NCI-H2107 treated with DMSO at 0.1 percent for 48 hours (cell line): ENCODE data around the gene ILRUN.
"Not testable (repeated sequence)": the region's sequence is repeated elsewhere in the genome, so short reads cannot be mapped to it uniquely, and the experiment has no call there.

Source experiments
- DNase-seq: peaks from one replicate; lab custom pipeline; 2025; ENCODE audit not compliant: unreplicated experiment; lab: John Stamatoyannopoulos, UW

The ILRUN gene

DNA sequence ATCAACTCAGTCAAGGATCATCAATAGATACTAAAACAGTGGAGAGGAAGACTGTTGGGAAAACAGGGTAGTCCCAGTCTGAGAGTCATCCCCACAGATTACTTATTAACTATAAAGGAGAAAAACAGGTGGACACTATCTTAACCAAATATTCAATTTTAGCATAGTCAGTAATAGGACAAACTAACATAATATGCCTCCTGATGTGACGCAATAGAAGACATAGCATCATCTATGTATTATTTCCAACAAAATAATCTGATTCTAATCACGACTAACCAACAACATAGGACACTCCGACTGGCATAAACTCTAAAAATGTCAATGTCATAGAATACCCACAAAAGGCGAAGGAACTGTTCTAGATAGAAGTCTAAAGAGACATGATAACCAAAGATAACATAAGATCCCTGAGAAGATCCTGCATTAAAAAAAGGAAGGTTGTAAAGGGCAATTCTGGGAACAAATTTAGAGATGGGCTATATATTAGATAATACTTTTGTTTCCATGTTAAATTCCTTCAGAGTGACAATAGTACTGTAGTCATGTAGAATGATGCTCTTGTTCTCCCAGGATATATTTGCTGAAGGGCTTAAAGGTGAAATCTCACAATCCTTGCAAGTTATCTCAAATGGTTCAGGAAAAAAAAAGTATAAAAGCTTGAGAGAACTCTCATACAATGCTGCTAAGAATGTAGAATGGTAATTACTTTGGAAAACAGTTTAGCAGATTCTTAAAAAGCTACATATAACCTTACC lies 28.9 kb downstream of the ILRUN start:
- no peak for DNase-seq

DNA sequence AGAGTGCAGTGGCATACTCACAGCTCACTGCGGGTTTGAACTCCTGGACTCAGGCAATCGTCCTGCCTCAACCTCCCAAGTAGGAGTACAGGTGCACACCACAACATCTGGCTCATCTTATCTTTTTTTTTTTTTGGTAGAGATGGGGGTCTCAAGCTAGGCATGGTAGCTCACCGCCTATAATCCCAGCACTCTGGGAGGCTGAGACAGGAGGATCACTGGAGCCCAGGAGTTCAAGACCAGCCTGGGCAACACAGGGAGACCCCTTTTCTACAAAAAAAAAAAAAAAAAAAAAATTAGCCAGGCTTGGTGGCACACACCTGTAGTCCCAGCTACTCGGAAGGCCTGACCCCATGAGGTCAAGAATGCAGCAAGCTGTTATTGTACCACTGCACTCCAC lies 31.5 kb downstream of the ILRUN start:
- no peak for DNase-seq

DNA sequence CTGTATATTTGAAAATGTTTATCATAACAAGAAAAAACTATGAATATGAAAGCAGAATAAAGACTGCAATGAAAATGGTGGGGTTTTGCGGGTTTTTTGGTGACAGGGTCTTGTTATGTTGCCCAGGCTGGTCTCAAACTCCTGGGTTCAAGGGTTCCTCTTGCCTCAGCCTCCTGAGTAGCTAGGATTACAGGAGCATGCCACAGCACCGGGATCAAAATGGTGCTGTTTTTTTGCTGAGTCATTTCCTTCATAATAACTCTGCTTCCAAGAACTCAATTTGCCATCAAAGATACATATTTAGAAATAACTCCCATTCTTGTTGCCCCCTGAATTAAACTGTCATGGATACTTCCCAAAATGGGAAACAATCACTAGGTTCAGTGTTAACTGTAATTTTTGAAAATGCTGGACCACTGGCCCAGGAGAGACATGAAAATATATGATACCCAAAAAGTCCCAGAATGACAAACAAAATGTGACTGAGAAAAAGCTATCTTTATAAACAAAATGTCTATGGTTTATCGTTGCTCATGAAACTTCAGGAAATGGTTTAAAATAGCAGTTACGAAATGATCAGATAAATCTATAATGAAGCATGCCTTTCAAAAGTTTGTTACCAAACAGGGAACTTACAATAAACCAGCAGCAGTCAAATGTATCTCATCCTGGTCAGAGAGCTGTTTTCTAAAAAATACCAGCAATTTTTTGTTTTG lies 32.2 kb downstream of the ILRUN start:
- DNase-seq = no peak

- DNase-seq = no peak
Observed at GRCh38 chr6:34663831-34664255, 32.7 kb downstream of the ILRUN start.

GRCh38 chr6:34663371-34663770 lies 33.2 kb downstream of the ILRUN start:
- no peak for DNase-seq

- no peak for DNase-seq
Observed at GRCh38 chr6:34661357-34661756, 35.2 kb downstream of the ILRUN start.

DNA sequence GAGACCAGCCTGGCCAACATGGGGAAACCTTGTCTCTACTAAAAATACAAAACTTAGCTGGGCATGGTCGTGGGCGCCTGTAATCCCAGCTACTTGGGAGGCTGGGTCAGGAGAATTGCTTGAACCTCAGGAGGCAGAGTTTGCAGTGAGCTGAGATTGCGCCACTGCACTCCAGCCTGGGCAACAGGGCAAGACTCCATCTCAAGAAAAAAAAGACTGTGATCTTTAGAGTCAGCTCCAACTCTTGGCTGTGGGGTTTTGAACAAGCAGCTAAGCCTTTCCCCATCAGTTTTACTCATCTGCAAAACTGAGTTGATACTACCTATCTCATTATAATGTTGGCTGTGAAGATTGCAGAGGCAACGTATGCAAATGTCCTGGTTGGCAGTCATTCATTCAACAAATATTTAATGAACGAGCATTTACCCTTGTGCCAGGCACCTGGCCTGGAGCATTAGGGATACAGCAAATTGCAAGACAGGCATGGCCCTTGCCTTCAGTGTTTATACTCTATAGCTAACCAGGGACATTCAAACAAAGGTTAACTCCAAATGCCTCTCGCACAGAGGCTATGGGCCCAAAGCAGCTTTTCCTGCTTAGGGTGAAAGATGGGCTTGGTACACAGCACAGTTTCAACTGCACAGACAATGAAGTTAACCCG lies 37.8 kb downstream of the ILRUN start:
- no peak for DNase-seq

- DNase-seq = not testable (repeated sequence)
Observed at GRCh38 chr6:34657979-34658480, 38.5 kb downstream of the ILRUN start.

DNA sequence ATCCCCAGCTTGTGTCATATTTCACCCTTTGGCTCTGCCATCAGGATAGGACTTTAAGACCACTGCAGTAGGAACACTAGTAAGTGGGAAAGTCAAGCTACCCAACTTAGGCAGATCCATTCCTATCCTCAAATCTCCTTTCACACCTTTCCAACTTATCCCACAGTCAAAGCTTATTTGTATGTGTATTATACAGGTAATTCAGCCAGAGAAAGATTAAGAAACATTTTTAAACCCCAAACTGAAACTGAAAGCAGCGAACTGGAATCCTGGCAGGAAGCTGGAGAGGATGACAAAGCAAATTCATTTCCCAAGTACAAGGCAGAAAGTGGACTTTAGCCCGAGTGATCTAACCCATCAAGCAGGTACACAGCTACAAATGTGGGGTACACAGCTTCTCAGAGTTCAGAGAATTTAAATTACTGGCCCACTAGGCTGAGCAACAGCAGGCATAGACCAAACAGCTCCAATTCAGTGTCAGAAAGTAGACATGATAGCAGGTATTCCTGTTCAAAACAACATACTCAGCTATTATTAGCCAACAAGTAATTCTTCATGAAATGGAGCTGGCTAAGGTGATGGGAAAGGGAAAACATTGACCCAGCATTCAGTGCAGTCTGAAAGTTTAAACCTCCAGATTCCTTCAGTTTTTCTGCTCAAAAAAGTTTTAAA lies 39.1 kb downstream of the ILRUN start:
- DNase-seq = peak; percentile 67

DNA sequence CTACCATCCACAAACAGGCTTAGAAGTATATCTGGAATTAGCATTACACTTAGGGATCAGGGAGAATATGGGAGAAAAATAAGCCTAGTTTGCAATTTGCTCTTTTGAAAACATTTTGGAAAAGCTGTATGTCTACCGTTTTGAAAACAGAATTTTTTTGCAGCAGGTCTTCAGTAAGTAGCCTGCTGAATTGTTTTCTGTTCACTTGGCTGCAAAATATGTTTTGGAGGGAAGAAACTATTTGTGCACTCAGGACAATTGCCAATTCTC lies 39.6 kb downstream of the ILRUN start:
- no peak for DNase-seq

GRCh38 chr6:34656378-34657036 lies 40.1 kb downstream of the ILRUN start:
- peak; percentile 66 for DNase-seq

GRCh38 chr6:34655876-34656377 lies 40.6 kb downstream of the ILRUN start:
- DNase-seq = not testable (repeated sequence)

DNA sequence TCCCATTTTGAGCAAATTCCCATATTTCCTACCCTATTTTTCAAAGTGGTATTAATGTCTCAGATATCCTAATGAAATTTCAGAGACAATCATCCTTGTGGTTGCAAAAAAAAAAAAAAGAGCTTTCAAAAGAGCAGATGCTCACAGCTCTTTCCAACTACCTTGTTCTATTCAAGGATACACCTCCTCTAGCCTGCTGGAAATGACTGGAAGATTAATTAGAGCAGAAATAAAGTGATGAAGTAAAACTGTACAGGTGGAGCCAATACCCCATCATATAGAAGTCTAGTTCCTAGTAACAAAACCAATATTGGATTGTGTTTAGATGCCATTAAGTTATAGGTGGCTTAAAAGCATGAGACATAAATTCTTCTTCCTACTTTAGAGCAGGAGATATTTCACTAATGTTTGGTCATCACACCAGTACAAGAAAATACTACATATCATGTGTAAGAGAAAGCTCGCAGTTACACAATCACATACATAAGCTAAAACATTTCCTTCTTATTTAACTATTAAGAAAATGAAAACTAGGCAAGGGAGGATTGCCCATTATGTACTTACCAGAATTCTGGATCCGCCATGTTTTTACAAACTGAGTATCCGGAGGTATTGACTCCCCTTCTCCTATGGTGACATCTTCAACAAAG lies 42.4 kb downstream of the ILRUN start:
- no peak for DNase-seq

- no peak for DNase-seq
Observed at GRCh38 chr6:34652263-34652662, 44.3 kb downstream of the ILRUN start.

DNA sequence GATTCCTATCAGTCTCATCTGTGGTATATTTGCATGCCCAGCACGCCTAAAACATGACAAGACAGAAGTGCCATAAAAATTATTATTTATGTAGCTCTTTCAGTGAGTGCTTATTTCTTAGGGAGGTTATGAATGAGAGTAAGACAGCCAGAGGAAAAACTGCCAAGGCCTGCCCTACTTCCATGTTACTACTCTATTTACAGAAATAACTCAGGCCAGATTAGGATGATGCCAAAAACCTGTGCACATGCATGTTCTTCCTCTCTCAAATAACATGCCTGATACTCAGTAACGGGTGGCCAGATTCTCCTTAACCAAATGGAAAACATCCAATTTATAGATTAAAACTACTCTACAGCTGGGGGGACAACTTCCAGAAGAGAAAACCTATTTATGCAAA lies 45.7 kb downstream of the ILRUN start:
- DNase-seq = no peak

GRCh38 chr6:34650232-34650631 lies 46.3 kb downstream of the ILRUN start:
- not testable (repeated sequence) for DNase-seq

DNA sequence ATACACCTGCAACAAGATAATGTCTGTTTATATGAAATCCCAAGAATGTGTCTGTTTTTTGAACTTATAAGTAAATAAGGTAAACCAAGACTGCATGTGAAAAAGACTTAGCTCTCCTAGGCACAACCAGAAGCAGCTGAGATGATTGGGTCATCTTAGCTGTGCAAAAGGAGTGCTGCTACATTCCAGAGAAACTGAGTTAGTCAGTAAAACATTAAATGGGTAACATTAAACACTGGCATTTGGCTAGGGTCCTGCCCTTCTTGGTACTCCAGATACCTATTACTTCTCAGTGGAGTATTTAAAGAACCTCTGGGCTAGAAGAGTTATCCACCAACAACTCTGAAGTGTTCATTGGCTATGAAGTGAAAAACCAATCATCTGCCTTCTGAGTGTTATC lies 47.8 kb downstream of the ILRUN start:
- DNase-seq = no peak
